GM13977 (cell line): ENCODE data around the gene PTPN2.
A peak's percentile ranks its signal among the peaks of the same experiment; 100 is the strongest.

Experiments used
- DNase-seq: peaks from one replicate; pipeline ENCODE4 v3.0.0; 2012; ENCODE audit warnings: low spot score
- CTCF ChIP-seq: IDR thresholded peaks from 2 replicates; pipeline ENCODE4 v1.5.1; 2012; ENCODE audit warnings: mild to moderate bottlenecking, control low read depth; ENCODE audit not compliant: insufficient read depth; ENCODE audit errors: extremely low read depth, missing control alignments
- in situ Hi-C: fragments of 300-500 bp; cut with MboI; formaldehyde crosslinking; loops from one replicate; pipeline ENCODE4 v1.12.0; 2022; ENCODE audit warnings: low sequenced_read_pairs, low pct_unique_long_range_greater_than_20kb, mixed read lengths, inconsistent platforms; ENCODE audit not compliant: unreplicated experiment

Gene PTPN2

GRCh38 chr18:12895626-12896025 lies 11.6 kb upstream of the PTPN2 start:
- DNase-seq = no peak
- TF ChIP-seq CTCF = no peak
- in situ Hi-C loops = loop anchor here (10.0 kb wide), 1 partner anchor 141 kb away; no protein-coding TSS in a partner anchor

- DNase-seq = no peak
- in situ Hi-C loops = loop anchor here (10.0 kb wide), 1 partner anchor 140 kb away; no protein-coding TSS in a partner anchor
- TF ChIP-seq CTCF = no peak
Measured at GRCh38 chr18:12895014-12895413, 11.0 kb upstream of the PTPN2 start.

- in situ Hi-C loops = loop anchor here (10.0 kb wide), 1 partner anchor 137 kb away; no protein-coding TSS in a partner anchor
- DNase-seq = no peak
Measured at GRCh38 chr18:12891561-12891960, 7.5 kb upstream of the PTPN2 start.

GRCh38 chr18:12890964-12891363 lies 6.9 kb upstream of the PTPN2 start:
- in situ Hi-C loops = loop anchor here (10.0 kb wide), 1 partner anchor 136 kb away; no protein-coding TSS in a partner anchor
- DNase-seq = no peak
- TF ChIP-seq CTCF = no peak

More at GRCh38 chr18:12891561-12891960, 7.5 kb upstream of the PTPN2 start:
- TF ChIP-seq CTCF = no peak

GRCh38 chr18:12886498-12887126 lies 2.6 kb upstream of the PTPN2 start:
- peak; percentile 40 for TF ChIP-seq CTCF
- no peak for DNase-seq
- in situ Hi-C loops = no loop called here

- no peak for DNase-seq
- TF ChIP-seq CTCF = no peak
- in situ Hi-C loops = no loop called here
Measured at GRCh38 chr18:12885500-12885899, 1.5 kb upstream of the PTPN2 start.
